GM12878 (cell line): ENCODE results near the gene FUT7. TPM values are rescaled to one million over a fixed set of nuclear protein-coding genes. Genes with fewer than 3 reads are reported as not detected.

Experiments used
- BHLHE40 ChIP-seq, 2 experiments: fragments of 450-650 bp in 1 of 2; IDR thresholded peaks; 2 replicates each; pipeline ENCODE4 v1.6.1; 2011 to 2017; ENCODE audit warnings: low read depth in 2 of 2, borderline replicate concordance in 1 of 2, improper control_type of control experiment in 1 of 2, low read length in 1 of 2, mild to moderate bottlenecking in 1 of 2
- EED ChIP-seq: sonication (generic); IDR thresholded peaks from 2 replicates; pipeline ENCODE4 v1.6.1; 2016; ENCODE audit warnings: antibody characterized with exemption, low read depth
- HDAC2 ChIP-seq: fragments of 200-600 bp; sonication (generic); IDR thresholded peaks from 2 replicates; pipeline ENCODE4 v1.6.1; 2017
- NFYA ChIP-seq: IDR thresholded peaks from 2 replicates; pipeline ENCODE4 v1.6.1; 2011; ENCODE audit warnings: low read depth, mild to moderate bottlenecking, low read length, improper control_type of control experiment, borderline replicate concordance
- TARDBP ChIP-seq: IDR thresholded peaks from 2 replicates; pipeline ENCODE4 v1.6.1; 2016; ENCODE audit warnings: borderline replicate concordance
- WRNIP1 ChIP-seq: IDR thresholded peaks from 2 replicates; pipeline ENCODE4 v1.6.1; 2011; ENCODE audit warnings: low read depth, low read length, improper control_type of control experiment, borderline replicate concordance
- ZBED1 ChIP-seq: IDR thresholded peaks from 2 replicates; pipeline ENCODE4 v1.6.1; 2016; ENCODE audit warnings: borderline replicate concordance
- polyA plus RNA-seq, 11 experiments: library from polyadenylated mRNA; depleted of rRNA in 4 of 11; unstranded in 6 of 11; stranded (reverse) in 5 of 11; fragments of >200 nt; fragmentation: Nextera tagmentation in 4 of 11; fragmentation: Illumina TruSeq in 1 of 11; extraction: Ambion mirVana in 4 of 11; extraction: Trizol in 1 of 11; gene quantifications; 1 replicate in 1 of 11; 2 replicates in 10 of 11; pipeline versions ENCODE4 v1.2.1 to v1.2.3, GENCODE V29; 2011 to 2016; ENCODE audit warnings: inconsistent platforms in 2 of 11, missing spikeins in 2 of 11, low read depth in 1 of 11
- total RNA-seq, 4 experiments: library from RNA; depleted of rRNA in 3 of 4; stranded (reverse); fragments of >200 nt in 3 of 4; fragmentation: Illumina TruSeq in 1 of 4; extraction: Trizol in 1 of 4; gene quantifications; 2 replicates each; pipeline versions ENCODE4 v1.2.1 to v1.2.3, GENCODE V29; 2013 to 2021
- TF ChIP-seq, protein P1 (sequence below): fragments of 450-650 bp; IDR thresholded peaks from 2 replicates; pipeline ENCODE4 v1.6.1; 2017; ENCODE audit warnings: mild to moderate bottlenecking
- TF ChIP-seq, protein P2 (sequence below): IDR thresholded peaks from 2 replicates; pipeline ENCODE4 v1.6.1; 2011; ENCODE audit warnings: low read depth, mild to moderate bottlenecking, low read length, moderate library complexity, borderline replicate concordance; ENCODE audit errors: extremely low read depth
- TF ChIP-seq, protein P3 (sequence below): fragments of 450-650 bp; IDR thresholded peaks from 2 replicates; pipeline ENCODE4 v1.6.1; 2017; ENCODE audit warnings: borderline replicate concordance
- TF ChIP-seq, protein P4 (sequence below): fragments of 150-350 bp; IDR thresholded peaks from 2 replicates; pipeline ENCODE4 v1.6.1; 2014; ENCODE audit warnings: mild to moderate bottlenecking, low read depth, low read length

FUT7 gene
- total and polyA plus RNA-seq, 10 of the 15 experiments (the other 5 are each of a cell fraction or from before 2014, with no cell fraction given), result 0.04 to 0.62 (median 0.20) TPM; not detected in 2

DNA sequence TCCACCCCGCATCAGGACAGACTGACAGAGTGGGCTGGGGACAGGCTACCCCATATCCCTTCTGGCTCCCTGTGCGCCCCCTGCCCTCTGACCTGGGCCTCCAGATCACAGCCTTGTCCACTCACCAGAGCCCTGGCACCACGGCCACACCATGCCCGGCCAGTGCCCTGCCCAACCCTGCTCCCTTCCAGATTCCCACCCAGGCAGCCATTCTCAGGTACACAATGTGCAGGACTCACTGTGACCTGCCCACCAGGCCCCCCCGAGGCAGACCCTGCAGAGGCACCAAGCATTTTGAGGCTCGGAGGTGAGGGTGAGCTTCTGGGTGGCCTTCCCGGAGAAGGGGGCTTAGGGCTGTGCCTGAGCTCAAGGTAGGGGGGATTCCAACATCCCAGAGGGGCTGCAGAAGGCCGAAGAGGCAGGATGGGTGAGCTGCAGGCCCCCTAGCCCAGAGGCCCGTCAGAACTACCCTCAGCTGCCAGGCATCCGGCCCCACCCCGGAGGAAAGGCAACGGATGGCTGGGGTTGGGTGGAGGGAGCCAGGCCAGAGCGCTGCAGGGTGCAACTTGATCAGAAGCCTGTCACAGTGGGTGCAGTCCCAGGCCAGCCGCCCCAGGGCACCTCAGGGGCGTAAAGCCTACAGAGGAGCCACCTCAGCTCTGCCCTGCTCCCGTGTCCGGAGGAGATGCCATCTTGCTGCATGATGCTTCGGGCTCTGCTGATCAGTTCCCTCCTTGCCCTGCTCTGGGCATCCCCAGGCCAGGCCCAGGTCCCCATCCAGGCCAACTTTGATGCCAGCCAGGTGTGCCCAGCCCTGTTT, 49.4 kb downstream of the FUT7 start, which contains the start of gene LCNL1 (continued):
- no peak for TF ChIP-seq EED
- TF ChIP-seq, protein P1, sequence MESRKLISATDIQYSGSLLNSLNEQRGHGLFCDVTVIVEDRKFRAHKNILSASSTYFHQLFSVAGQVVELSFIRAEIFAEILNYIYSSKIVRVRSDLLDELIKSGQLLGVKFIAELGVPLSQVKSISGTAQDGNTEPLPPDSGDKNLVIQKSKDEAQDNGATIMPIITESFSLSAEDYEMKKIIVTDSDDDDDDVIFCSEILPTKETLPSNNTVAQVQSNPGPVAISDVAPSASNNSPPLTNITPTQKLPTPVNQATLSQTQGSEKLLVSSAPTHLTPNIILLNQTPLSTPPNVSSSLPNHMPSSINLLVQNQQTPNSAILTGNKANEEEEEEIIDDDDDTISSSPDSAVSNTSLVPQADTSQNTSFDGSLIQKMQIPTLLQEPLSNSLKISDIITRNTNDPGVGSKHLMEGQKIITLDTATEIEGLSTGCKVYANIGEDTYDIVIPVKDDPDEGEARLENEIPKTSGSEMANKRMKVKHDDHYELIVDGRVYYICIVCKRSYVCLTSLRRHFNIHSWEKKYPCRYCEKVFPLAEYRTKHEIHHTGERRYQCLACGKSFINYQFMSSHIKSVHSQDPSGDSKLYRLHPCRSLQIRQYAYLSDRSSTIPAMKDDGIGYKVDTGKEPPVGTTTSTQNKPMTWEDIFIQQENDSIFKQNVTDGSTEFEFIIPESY, result no peak
- TF ChIP-seq HDAC2, result no peak
- TF ChIP-seq TARDBP, result no peak
- TF ChIP-seq, protein P2, sequence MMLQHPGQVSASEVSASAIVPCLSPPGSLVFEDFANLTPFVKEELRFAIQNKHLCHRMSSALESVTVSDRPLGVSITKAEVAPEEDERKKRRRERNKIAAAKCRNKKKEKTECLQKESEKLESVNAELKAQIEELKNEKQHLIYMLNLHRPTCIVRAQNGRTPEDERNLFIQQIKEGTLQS, result no peak
- TF ChIP-seq, protein P3, sequence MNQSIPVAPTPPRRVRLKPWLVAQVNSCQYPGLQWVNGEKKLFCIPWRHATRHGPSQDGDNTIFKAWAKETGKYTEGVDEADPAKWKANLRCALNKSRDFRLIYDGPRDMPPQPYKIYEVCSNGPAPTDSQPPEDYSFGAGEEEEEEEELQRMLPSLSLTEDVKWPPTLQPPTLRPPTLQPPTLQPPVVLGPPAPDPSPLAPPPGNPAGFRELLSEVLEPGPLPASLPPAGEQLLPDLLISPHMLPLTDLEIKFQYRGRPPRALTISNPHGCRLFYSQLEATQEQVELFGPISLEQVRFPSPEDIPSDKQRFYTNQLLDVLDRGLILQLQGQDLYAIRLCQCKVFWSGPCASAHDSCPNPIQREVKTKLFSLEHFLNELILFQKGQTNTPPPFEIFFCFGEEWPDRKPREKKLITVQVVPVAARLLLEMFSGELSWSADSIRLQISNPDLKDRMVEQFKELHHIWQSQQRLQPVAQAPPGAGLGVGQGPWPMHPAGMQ, result no peak
- TF ChIP-seq NFYA, result no peak
- no peak for TF ChIP-seq BHLHE40 (IDR thresholded peaks at IDR 0.05; ENCODE audit: borderline replicate concordance in 1 of 2, low read depth in 2 of 2, low read length in 1 of 2)
- TF ChIP-seq, protein P4, sequence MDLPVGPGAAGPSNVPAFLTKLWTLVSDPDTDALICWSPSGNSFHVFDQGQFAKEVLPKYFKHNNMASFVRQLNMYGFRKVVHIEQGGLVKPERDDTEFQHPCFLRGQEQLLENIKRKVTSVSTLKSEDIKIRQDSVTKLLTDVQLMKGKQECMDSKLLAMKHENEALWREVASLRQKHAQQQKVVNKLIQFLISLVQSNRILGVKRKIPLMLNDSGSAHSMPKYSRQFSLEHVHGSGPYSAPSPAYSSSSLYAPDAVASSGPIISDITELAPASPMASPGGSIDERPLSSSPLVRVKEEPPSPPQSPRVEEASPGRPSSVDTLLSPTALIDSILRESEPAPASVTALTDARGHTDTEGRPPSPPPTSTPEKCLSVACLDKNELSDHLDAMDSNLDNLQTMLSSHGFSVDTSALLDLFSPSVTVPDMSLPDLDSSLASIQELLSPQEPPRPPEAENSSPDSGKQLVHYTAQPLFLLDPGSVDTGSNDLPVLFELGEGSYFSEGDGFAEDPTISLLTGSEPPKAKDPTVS, result no peak
- TF ChIP-seq ZBED1, result no peak
- no peak for TF ChIP-seq WRNIP1
